ENCODE results near the gene ELF1. TPM values are rescaled to one million over a fixed set of nuclear protein-coding genes. Genes with fewer than 3 reads are reported as not detected.

The ELF1 gene
- total RNA-seq, 1 experiment from 2014 or later: 15.3 TPM

DNA sequence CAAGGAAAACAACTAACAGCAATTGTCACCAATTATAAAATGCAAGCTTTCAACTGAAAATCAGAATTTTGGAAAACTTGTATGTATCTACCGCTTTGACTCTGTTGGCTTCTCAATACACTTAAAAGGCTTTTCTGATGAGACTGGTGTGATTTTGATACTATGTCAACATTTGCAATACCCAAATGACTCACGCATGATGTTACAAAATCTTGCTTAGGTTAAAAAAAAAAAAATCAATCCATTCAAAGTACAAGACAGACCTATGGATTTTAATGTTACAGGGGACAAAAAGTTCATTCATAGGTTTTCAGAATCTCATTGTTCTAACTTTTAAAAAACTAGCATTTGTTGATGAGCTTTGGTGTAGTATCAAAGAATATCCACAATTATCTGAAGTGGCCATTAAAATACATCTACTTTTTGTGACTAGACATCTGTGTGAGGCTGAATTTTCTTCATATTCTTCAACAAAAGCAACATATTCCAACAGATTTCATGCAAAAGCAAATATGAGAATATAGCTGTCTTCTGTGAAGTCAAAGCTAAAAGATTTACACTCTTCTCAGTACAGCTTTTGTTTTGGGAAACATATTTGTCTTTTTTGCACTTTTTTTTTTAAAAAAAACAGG is 10.7 kb downstream of the ELF1 start:
- ChIA-PET POLR2A (ENCODE audit: unreplicated experiment) (interaction anchor here (0.6 kb wide), 1 partner anchor 367 kb away, joined by 3 read pairs; no protein-coding TSS in a partner anchor), CTCF (no interaction called here)
- Histone ChIP-seq H3K4me1 (ENCODE audit: insufficient read depth, low read length) (peaks cover 42% of the 10 kb centered on the region), H3F3A (ENCODE audit: low read length, unreplicated experiment) (no peaks in the 10 kb centered on the region), H3K36me3 (ENCODE audit: low read depth, low read length) (no peaks in the 10 kb centered on the region), H3K79me2 (ENCODE audit: low read length) (peaks cover 62% of the 10 kb centered on the region), H3K27me3 (ENCODE audit: low read length) (no peaks in the 10 kb centered on the region), H4K20me1 (ENCODE audit: low read length) (no peaks in the 10 kb centered on the region), H3K27ac (ENCODE audit: low read length) (peak overlapping the region; percentile 59), H3K9ac (ENCODE audit: low read length) (no peak overlapping the region), H2AFZ (ENCODE audit: low read length) (no peak overlapping the region), H3K9me2 (replicated peaks; ENCODE audit: low read length) (no peaks in the 10 kb centered on the region), H3K4me3 (ENCODE audit: low read length) (peak overlapping the region; percentile 38), H3K4me2 (ENCODE audit: low read length) (peak overlapping the region; percentile 76), H3K9me3 (ENCODE audit: low read length) (no peaks in the 10 kb centered on the region)
- TF ChIP-seq, protein P1, sequence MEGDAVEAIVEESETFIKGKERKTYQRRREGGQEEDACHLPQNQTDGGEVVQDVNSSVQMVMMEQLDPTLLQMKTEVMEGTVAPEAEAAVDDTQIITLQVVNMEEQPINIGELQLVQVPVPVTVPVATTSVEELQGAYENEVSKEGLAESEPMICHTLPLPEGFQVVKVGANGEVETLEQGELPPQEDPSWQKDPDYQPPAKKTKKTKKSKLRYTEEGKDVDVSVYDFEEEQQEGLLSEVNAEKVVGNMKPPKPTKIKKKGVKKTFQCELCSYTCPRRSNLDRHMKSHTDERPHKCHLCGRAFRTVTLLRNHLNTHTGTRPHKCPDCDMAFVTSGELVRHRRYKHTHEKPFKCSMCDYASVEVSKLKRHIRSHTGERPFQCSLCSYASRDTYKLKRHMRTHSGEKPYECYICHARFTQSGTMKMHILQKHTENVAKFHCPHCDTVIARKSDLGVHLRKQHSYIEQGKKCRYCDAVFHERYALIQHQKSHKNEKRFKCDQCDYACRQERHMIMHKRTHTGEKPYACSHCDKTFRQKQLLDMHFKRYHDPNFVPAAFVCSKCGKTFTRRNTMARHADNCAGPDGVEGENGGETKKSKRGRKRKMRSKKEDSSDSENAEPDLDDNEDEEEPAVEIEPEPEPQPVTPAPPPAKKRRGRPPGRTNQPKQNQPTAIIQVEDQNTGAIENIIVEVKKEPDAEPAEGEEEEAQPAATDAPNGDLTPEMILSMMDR (conservative IDR thresholded peaks at IDR 0.05; ENCODE audit: low read depth, low read length): no peak
- TF ChIP-seq EZH2phosphoT487 (IDR thresholded peaks at IDR 0.05; ENCODE audit: borderline replicate concordance, low read length) (no peak), EZH2 (IDR thresholded peaks at IDR 0.05; ENCODE audit: low read length, unreplicated experiment) (no peak)
- peak; percentile 78 for DNase-seq
- ATAC-seq: peak; percentile 75
- intact Hi-C loops (cut with micrococcal nuclease): loop anchor here (1.0 kb wide), 2 partner anchors 9 to 14 kb away; no protein-coding TSS in a partner anchor
- BruUV-seq (replicated peaks): no TSS peak

DNA sequence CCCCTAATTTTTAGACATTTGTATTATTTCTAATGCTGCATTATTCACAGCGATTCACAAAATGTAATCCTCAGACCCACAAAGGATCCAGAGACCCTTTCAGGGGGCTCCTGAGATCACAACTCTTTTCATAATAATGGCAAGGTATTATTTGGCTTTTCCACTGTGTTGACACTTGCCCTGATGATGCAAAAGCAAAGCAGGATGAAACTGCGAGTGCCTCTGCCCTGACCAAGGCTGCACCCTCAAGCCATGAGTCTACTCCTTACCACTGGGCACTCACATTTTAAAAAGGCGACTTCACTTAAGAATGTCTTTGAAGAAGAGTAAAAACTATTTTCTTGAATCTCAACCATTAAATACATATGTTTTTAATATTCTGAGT is 11.4 kb downstream of the ELF1 start:
- DNase-seq: peak; percentile 24
- peak overlapping the region; percentile 76 for H3K4me2 ChIP-seq (ENCODE audit: low read length)
- BruUV-seq (replicated peaks): no TSS peak
- H2AFZ ChIP-seq (ENCODE audit: low read length): no peak overlapping the region
- TF ChIP-seq, protein P1 (conservative IDR thresholded peaks at IDR 0.05; ENCODE audit: low read depth, low read length): no peak
- TF ChIP-seq EZH2phosphoT487 (IDR thresholded peaks at IDR 0.05; ENCODE audit: borderline replicate concordance, low read length): no peak
- TF ChIP-seq EZH2 (IDR thresholded peaks at IDR 0.05; ENCODE audit: low read length, unreplicated experiment): no peak
- peaks cover 42% of the 10 kb centered on the region for H3K4me1 ChIP-seq (ENCODE audit: insufficient read depth, low read length)
- H3F3A ChIP-seq (ENCODE audit: low read length, unreplicated experiment): no peaks in the 10 kb centered on the region
- no peak overlapping the region for H3K9ac ChIP-seq (ENCODE audit: low read length)
- CTCF ChIA-PET: no interaction called here
- POLR2A ChIA-PET (ENCODE audit: unreplicated experiment): no interaction called here
- peak; percentile 41; the same call in 1 of the 2 replicates for ATAC-seq
- H4K20me1 ChIP-seq (ENCODE audit: low read length): no peaks in the 10 kb centered on the region
- no peaks in the 10 kb centered on the region for H3K27me3 ChIP-seq (ENCODE audit: low read length)
- H3K27ac ChIP-seq (ENCODE audit: low read length): peak overlapping the region; percentile 59
- intact Hi-C loops (cut with micrococcal nuclease): loop anchor here (1.0 kb wide), 2 partner anchors 10 to 13 kb away; no protein-coding TSS in a partner anchor
- H3K9me2 ChIP-seq (replicated peaks; ENCODE audit: low read length): no peaks in the 10 kb centered on the region
- H3K36me3 ChIP-seq (ENCODE audit: low read depth, low read length): no peaks in the 10 kb centered on the region
- peaks cover 62% of the 10 kb centered on the region for H3K79me2 ChIP-seq (ENCODE audit: low read length)
- peak overlapping the region; percentile 38 for H3K4me3 ChIP-seq (ENCODE audit: low read length)
- no peaks in the 10 kb centered on the region for H3K9me3 ChIP-seq (ENCODE audit: low read length)

All from PC-3 (cell line).